NCI-H82 treated with DMSO at 0.1 percent for 48 hours (cell line): ENCODE results near the gene RPS6KB2.
A peak's percentile ranks its signal among the peaks of the same experiment; 100 is the strongest.

Source experiments
- DNase-seq: peaks from one replicate; lab custom pipeline; 2025; ENCODE audit not compliant: unreplicated experiment; lab: John Stamatoyannopoulos, UW

The RPS6KB2 gene

DNA sequence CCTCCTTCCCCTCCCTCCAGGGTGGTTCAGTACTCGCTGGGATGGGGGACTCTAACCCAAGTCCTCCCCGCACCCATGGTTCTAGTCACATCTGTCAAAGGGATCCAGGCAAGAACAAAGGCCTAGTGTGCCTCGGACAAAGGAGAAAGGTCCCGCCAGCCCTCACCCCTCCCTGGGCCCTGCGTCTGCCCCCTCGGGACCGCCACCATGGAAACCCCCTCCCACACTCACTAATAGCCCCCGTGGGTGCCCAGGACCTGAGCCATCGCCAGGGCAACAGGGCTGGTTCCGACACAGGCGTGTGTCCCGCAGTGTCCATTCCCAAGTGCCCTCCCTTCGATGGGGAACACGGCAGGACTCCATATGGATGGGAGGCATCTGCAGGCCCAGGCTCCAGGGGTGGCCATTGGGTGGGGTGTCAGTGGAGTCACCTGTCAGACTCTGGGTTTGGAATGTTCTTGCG lies 17.9 kb upstream of the RPS6KB2 start:
- DNase-seq, result no peak

DNA sequence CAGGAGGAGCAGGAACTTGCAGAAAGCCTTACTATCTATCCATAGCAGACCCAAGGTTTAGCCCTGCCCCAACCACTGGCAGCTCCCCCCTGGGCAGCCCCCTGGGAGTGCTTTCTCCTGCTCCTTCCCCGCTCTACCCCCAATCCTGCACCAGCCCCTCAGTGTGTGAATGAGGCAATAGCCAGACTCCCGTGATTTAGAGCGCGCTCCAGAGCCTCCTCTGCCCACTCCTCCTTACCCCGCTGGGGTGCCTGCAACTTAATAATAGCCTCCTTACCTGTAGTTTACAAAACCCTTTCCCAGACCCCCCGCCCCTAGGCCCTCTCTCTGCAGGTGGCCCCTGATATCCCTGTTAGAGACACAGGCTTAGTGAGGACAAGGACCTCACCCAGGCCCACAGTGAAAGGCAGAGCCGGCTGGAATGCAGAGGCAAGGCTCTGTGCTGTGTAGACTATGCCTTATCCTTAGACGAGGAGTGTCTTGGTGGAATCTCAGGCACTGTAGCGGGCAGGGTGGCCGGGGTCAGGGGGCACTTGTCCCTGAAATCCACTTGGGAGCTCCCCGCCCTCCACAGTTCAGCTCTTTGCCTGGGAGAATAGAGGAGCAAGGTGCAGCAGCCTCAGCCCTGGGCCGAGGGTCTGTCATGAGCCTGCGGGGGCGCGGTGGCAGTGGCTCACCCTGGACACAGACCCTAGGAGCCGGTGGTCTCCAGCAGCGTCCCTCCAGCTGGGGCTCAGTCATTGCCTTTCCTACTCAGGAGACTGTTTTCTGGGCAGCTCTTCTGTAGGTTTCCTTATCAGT lies 17.1 kb upstream of the RPS6KB2 start:
- DNase-seq, result no peak

- no peak for DNase-seq
These were observed 16.5 kb upstream of the RPS6KB2 start for GRCh38 chr11:67411785-67412152.

- no peak for DNase-seq
These were observed 15.7 kb upstream of the RPS6KB2 start for GRCh38 chr11:67412495-67413179.

DNA sequence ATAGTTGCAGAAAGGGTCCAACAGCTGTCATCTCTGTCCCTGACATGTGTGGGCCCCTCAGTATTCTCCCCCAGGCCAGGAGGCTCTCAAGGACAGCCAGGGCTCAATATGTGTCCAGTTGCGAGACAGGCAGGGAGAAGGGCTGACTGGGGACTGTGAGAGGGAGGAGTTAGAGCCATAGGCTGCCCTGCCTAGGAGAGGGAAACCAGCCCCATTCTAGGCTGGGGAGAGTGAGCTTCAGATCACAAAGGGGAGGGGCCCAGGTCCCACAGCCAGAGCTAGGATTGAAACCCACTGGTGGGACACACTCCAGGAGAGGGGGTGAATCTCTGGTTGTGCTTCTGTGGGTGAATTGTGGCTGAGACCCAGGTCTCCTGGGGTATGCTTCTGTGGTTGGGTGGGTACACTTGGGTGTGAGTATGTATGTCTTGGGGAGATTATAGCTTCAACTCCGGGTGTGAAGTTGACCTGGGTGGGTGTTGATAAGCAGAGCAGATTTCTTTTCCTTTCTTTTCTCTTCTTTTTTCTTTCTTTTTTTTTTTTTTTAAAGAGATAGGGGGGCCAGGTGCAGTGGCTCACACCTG lies 14.9 kb upstream of the RPS6KB2 start:
- no peak for DNase-seq

- no peak for DNase-seq
These were observed 12.6 kb upstream of the RPS6KB2 start, which contains the start of gene CARNS1 for GRCh38 chr11:67415501-67416304. Gene CARNS1 (plus strand): TSS chr11:67415678. CDS start chr11:67416200, 522 bp downstream.

- no peak for DNase-seq
These were observed 11.6 kb upstream of the RPS6KB2 start for GRCh38 chr11:67416416-67417335.

- no peak for DNase-seq
These were observed 10.9 kb upstream of the RPS6KB2 start for GRCh38 chr11:67417425-67417824.

DNA sequence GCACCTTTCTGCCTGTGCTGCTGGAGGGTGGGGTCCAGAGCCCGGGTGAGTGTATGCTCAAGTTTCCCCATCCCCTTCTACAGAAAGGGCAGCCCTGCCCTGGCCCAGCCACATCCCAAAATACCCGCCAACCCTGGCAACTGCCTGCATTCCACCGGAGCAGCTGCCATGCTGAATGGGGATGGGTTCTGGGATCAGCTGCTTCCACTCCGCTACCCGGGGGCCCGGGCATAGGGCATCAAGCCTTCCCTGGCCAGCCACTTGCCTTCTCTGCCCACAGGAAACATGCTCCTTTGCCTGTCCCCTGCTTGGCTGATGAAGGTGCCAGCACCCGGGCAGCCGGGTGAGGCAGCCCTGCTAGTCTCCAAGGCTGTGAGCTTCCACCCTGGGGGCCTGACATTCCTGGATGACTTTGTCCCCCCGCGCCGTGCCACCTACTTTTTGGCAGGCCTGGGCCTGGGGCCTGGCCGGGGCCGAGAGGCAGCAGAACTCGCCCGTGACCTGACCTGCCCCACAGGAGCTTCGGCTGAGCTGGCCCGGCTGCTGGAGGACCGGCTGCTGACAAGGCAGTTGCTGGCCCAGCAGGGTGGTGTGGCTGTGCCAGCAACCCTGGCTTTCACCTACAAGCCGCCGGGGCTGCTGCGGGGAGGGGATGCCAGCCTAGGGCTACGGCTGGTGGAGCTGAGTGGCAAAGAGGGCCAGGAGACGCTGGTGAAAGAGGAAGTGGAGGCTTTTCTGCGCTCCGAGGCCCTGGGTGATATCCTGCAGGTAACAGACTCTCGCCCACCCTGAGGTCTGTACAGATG lies 9.6 kb upstream of the RPS6KB2 start:
- no peak for DNase-seq

- DNase-seq, result no peak
These were observed 8.8 kb upstream of the RPS6KB2 start for GRCh38 chr11:67419325-67420049.

- DNase-seq, result no peak
These were observed 8.1 kb upstream of the RPS6KB2 start for GRCh38 chr11:67420147-67420645.

- DNase-seq, result peak; percentile 60
These were observed 7.5 kb upstream of the RPS6KB2 start for GRCh38 chr11:67420646-67421429.

GRCh38 chr11:67421430-67422031 lies 6.8 kb upstream of the RPS6KB2 start:
- DNase-seq, result no peak

DNA sequence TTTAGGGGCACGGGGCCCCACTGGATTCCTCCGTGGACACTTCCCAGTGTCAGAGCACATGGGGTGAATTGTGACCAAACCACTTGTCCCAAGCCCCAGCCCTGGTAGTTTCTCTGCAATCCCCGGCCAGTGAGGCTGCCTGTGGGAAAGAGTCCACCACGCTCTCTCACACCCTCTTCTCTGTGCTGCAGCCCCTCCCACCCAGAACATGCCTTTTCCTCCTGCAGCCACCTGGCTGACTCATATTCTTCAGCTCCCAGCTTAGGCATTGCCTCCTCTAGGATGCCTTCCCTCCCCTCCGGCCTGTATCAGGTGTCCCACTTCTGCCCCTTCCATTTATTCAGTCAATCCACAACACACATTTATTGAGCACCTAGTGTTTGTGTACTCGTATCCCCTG lies 5.4 kb upstream of the RPS6KB2 start:
- no peak for DNase-seq

DNA sequence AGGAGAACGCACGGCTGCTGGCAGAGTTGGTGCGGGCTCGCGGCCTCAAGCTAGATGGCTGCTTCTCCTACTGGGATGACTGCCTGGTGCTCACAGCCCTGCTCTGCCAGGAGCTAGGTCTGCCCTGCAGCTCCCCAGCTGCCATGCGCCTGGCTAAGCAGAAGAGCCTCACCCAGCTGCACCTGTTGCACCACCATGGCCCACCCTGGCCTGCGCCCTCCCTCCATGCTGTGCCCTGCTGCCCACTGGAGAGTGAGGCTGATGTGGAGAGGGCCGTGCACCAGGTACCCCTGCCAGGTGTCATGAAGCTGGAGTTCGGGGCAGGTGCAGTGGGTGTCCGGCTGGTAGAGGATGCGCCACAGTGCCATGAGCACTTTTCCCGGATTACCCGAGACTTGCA lies 4.8 kb upstream of the RPS6KB2 start:
- no peak for DNase-seq

GRCh38 chr11:67423891-67424613 lies 4.2 kb upstream of the RPS6KB2 start:
- DNase-seq, result no peak
